Measurements from ENCODE around the gene PCED1B. TPM values are rescaled to one million over a fixed set of nuclear protein-coding genes. Genes with fewer than 3 reads are reported as not detected.

The PCED1B gene
- total and polyA plus RNA-seq, 2 donors from 2014 or later, result 2.8 to 9.2 TPM

DNA sequence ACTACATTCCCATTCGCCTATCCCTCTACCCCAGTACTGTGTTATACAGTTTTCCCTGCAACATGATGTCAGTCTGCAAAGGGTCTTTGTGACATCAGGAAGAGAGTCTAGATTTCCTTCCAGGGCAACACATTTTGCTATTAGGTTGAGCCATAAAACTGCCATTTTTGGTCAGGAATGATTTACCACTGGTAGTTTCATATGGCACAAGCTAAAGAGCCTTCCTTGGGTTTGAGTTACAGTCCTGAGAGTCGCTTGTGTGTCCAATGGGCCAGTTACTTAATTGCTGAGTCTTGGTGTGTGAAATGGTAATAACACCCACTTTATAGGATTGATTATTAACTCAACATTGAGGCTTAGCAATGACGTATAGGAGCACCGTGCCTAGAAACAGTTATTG is 23.0 kb downstream of the PCED1B start:
- H3K4me1 ChIP-seq (ENCODE audit: control insufficient read depth in 2 of 3, insufficient read depth in 2 of 3, low read depth in 1 of 3, low read length in 3 of 3), result no peaks in the 10 kb centered on the region
- no peaks in the 10 kb centered on the region for H3K36me3 ChIP-seq (ENCODE audit: control insufficient read depth in 2 of 3, insufficient read depth in 3 of 3, low read length in 3 of 3)
- H3K4me3 ChIP-seq (ENCODE audit: low read length in 3 of 3), result no peak overlapping the region
- H3K27ac ChIP-seq (ENCODE audit: low read depth in 2 of 2, low read length in 2 of 2), result no peak overlapping the region
- no peaks in the 10 kb centered on the region for H3K9me3 ChIP-seq (ENCODE audit: control insufficient read depth in 2 of 3, insufficient read depth in 1 of 3, low read length in 3 of 3)
- DNase-seq (peak in 2 of 5 donors; percentile 46 to 57), FAIRE-seq (no peak)
- no peak overlapping the region for H3K9ac ChIP-seq (ENCODE audit: low read length in 3 of 3)
- H3K27me3 ChIP-seq (ENCODE audit: control insufficient read depth, insufficient read depth, low read length), result no peaks in the 10 kb centered on the region
- intact Hi-C loops (cut with DNase I), result no loop called here
- TF ChIP-seq, protein P1, sequence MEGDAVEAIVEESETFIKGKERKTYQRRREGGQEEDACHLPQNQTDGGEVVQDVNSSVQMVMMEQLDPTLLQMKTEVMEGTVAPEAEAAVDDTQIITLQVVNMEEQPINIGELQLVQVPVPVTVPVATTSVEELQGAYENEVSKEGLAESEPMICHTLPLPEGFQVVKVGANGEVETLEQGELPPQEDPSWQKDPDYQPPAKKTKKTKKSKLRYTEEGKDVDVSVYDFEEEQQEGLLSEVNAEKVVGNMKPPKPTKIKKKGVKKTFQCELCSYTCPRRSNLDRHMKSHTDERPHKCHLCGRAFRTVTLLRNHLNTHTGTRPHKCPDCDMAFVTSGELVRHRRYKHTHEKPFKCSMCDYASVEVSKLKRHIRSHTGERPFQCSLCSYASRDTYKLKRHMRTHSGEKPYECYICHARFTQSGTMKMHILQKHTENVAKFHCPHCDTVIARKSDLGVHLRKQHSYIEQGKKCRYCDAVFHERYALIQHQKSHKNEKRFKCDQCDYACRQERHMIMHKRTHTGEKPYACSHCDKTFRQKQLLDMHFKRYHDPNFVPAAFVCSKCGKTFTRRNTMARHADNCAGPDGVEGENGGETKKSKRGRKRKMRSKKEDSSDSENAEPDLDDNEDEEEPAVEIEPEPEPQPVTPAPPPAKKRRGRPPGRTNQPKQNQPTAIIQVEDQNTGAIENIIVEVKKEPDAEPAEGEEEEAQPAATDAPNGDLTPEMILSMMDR (IDR thresholded peaks at IDR 0.05; ENCODE audit: borderline replicate concordance, extremely low read depth, insufficient read depth), result no peak

GRCh38 chr12:47102845-47103651 is 23.6 kb downstream of the PCED1B start:
- intact Hi-C loops (cut with DNase I), result no loop called here
- H3K9me3 ChIP-seq (ENCODE audit: control insufficient read depth in 2 of 3, insufficient read depth in 1 of 3, low read length in 3 of 3), result no peaks in the 10 kb centered on the region
- no peaks in the 10 kb centered on the region for H3K36me3 ChIP-seq (ENCODE audit: control insufficient read depth in 2 of 3, insufficient read depth in 3 of 3, low read length in 3 of 3)
- no peaks in the 10 kb centered on the region for H3K27me3 ChIP-seq (ENCODE audit: control insufficient read depth, insufficient read depth, low read length)
- H3K9ac ChIP-seq (ENCODE audit: low read length in 3 of 3), result no peak overlapping the region
- FAIRE-seq, result no peak
- no peaks in the 10 kb centered on the region for H3K4me1 ChIP-seq (ENCODE audit: control insufficient read depth in 2 of 3, insufficient read depth in 2 of 3, low read depth in 1 of 3, low read length in 3 of 3)
- no peak overlapping the region for H3K27ac ChIP-seq (ENCODE audit: low read depth in 2 of 2, low read length in 2 of 2)
- no peak overlapping the region for H3K4me3 ChIP-seq (ENCODE audit: low read length in 3 of 3)
- TF ChIP-seq, protein P1 (IDR thresholded peaks at IDR 0.05; ENCODE audit: borderline replicate concordance, extremely low read depth, insufficient read depth), result no peak
- DNase-seq, result no peak

DNA sequence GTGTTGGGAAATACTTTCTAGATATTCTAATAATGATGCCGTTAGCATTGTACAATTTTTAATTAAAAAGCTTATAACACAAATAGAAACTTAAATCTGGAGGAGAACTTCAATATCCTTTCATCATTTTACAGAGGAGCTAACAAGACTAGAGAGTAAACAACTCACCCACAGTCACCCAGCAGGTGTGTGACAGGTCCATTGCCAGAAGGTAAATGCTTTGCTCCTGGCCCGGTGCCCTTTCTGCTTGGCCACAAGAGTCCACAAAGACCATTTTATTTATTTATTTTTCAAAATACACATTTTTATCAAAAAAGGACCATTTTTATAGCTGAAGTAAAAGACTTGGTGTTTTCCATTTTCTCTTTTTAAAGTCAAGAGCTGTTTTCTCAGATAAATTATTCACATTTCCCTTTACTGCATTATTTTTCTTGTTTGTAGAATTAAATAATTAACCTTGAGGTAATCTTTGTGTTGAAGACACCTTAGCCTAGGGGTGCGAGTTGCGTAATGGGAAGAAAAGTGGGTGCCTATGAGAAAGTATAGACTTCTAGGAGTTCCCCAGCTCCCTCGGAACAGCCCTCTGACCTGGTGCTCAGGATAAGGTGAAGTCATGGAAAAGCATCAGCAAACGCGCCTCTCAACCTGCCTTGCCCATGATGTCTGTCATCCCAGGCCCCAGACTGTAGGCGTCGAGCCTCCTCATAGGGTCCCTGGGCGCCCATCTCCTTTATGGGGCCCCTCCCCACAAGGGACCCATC is 26.7 kb downstream of the PCED1B start:
- no peak overlapping the region for H3K27ac ChIP-seq (ENCODE audit: low read depth in 2 of 2, low read length in 2 of 2)
- DNase-seq (no peak), FAIRE-seq (no peak)
- no peaks in the 10 kb centered on the region for H3K27me3 ChIP-seq (ENCODE audit: control insufficient read depth, insufficient read depth, low read length)
- H3K9ac ChIP-seq (ENCODE audit: low read length in 3 of 3), result no peak overlapping the region
- no peaks in the 10 kb centered on the region for H3K36me3 ChIP-seq (ENCODE audit: control insufficient read depth in 2 of 3, insufficient read depth in 3 of 3, low read length in 3 of 3)
- intact Hi-C loops (cut with DNase I), result no loop called here
- no peaks in the 10 kb centered on the region for H3K4me1 ChIP-seq (ENCODE audit: control insufficient read depth in 2 of 3, insufficient read depth in 2 of 3, low read depth in 1 of 3, low read length in 3 of 3)
- no peaks in the 10 kb centered on the region for H3K9me3 ChIP-seq (ENCODE audit: control insufficient read depth in 2 of 3, insufficient read depth in 1 of 3, low read length in 3 of 3)
- TF ChIP-seq, protein P1 (IDR thresholded peaks at IDR 0.05; ENCODE audit: borderline replicate concordance, extremely low read depth, insufficient read depth), result no peak
- H3K4me3 ChIP-seq (ENCODE audit: low read length in 3 of 3), result no peak overlapping the region
